GM21619 (cell line): ENCODE measurements around the gene SAMMSON.

Source experiments
- ATAC-seq: cut with Tn5 transposase; IDR thresholded peaks from one replicate; pipeline ENCODE4 v1.9.1; 2021; ENCODE audit not compliant: unreplicated experiment

Gene SAMMSON

GRCh38 chr3:70010346-70010745 is 10.8 kb downstream of the SAMMSON start:
- ATAC-seq: no peak

- ATAC-seq: no peak
These were observed 12.0 kb downstream of the SAMMSON start for GRCh38 chr3:70011582-70011981.

- ATAC-seq: no peak
These were observed 21.6 kb downstream of the SAMMSON start for GRCh38 chr3:70020906-70021660.

DNA sequence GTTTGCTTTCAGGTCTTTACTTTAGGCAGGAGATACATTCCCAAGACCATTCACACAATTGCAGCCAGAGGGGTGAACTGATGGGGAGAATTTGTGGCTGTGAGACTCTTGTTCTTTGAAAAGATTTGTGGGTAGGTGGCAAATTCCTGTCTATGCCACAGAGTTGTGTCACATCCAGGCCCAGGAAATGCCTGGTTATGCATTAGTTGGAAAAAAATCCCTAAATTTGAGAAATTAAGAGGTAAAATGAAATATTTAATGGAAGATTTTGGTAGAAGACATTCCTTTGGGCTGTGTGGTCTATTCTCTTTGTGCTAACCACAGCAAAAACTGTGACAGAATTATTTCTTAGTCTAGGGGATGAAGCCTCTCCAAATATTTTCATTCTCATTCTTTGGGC is 28.8 kb downstream of the SAMMSON start:
- no peak for ATAC-seq

DNA sequence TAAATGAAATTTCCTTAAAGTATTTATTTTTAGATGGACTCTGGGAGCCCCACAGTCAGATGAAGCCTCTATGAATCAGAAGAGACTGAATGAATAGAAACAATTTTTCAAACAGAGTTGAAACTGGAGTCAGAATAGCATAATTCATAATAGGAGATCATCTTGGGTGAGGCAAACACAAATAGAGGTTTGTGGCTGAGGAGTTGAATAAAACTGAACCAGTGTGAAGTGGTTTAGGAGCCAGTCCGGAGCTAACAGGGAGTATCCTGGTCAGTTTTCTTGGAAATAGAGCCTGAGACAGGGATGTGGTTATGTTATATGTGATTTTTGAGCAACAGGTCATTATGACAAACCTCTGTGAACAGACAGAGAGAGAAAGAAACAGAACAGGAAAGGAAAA is 39.2 kb downstream of the SAMMSON start:
- ATAC-seq: no peak

DNA sequence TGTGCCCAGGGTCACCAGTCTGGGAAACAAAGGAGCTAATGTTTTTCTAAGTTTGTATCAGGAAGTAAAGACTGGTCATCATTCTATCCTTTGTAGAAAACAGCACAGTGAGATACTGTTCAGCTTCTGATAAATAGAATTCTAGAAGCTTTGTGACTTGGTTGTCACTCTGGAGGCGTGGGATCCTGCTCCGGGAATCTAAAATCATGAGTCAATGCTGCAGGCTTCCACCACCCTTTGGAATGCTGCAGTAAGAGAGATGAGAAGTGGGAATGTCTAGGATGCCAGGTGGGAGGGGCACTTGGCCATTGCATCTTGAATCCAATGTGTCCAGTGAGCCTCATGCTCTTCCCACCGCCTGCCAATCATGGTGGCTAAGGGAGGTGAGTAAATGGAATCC is 40.9 kb downstream of the SAMMSON start:
- no peak for ATAC-seq

DNA sequence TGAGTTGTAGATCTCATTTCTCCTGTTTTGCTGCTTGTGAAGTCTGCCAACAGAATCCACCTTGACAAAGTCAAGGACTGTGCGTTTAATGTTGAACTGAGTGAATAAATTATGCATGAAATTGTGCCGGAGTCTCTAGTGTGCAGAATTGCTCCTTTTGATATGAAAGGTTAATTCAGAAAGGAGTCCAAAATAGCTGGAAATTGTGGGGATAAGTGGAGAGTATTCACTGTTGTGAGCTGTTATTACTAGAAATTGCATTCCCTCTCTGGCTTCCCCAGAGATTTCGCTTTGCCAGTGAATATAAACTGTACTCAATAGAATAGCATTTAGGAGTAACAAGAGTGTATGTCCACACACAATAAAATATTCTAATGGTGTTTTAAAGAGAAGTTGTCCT is 43.1 kb downstream of the SAMMSON start:
- ATAC-seq: no peak

DNA sequence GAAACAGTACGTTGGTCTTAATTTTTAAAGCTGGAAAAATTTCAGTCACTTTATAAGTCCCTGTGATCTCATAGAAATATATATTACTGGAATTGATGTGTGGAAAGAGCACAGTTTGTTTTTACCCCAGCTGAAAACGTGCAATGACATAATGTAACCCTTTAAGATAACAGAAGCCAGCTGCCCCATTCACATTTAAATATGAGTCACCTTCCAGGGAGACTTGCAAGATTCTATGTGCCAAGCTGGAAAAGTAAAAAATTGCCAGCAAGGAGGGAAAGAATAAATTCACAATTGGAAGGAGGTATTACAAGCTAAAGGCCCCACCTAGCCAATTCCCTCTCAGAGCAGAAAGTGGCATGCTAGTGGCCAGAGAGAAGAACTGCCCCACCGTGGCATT is 50.2 kb downstream of the SAMMSON start:
- no peak for ATAC-seq

DNA sequence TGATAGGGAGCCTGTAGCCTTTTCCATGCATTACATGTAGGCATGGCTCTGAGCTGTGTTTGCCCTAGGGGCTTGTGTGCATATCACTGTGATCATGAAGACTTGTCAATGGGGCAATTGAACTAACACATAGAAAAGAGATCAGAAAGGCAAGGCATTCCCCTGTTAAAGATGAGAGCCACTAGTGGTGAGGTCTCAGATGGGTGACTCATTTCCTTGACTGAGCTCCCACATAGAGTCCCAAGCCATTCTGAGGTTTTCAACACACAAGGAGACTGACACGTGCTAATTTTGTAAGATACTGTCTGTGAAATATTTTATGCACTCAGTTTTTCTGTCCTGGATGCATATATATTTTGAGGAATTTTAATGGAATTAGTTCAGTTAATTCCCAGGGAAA is 53.8 kb downstream of the SAMMSON start:
- ATAC-seq: no peak

DNA sequence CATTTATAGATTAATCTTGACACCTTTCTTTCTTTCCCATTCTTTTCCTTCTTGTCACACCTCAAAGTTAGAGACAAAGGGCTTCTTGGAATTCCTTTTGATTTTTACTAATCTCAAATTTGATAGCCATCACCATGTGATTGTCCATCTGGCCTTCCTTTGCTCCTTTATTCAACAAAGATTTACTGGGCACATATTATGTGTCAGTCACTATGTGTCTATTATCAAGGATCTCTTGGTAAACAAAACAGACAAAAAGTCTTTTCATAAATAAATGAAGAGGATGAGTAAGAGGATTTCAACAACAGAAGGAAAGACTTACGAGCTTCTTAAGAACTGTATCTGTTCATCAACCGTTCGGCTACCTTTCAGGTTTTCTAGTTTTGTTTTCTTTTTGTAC is 56.5 kb downstream of the SAMMSON start:
- ATAC-seq: no peak

DNA sequence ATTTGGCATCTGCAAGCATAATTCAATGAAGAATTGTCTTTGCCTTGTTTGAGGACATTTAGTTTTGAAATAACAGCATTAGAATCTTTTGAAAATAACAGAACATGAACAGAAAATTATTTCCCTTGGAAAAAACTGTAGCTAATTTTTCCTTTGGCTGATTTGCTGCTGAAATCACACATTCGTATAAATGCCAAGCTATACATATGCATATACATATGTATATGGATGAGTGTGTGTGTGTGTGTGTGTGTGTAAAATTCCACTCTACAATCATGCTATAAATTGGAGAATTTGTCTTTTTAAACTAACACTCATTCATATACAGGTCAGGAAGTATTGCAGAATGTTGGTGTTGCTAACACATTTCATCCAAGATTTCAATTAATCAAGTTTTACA is 57.9 kb downstream of the SAMMSON start:
- no peak for ATAC-seq

- no peak for ATAC-seq
These were observed 61.6 kb downstream of the SAMMSON start for GRCh38 chr3:70061096-70061495.

GRCh38 chr3:70064194-70064779 is 64.8 kb downstream of the SAMMSON start:
- ATAC-seq: no peak

DNA sequence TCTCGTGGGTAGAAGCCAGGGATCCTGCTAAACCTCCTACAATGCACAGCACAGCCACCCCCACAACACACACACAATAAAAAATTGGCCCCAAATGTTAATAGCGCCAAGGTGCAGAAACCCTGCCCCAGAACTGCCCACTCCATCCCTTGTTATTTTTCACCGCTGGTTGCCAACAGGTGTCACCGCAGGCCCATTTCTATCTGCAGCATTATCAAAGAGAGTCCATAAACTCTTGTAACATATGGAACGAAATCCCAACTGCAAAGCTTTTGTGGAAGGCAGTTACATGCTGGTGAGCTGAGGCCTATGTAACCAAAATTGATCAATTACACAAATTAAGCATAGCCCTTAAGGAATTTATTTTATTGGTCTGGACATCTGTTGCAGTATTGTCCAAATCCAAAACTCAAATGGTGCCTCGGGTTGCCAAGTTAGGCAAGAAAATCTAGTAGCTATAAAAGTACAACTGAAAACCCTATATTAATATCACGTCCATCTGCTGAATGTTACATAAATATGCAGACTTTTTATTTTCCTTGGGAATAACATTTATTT is 66.2 kb downstream of the SAMMSON start:
- no peak for ATAC-seq

- no peak for ATAC-seq
These were observed 68.5 kb downstream of the SAMMSON start for GRCh38 chr3:70067860-70068521.

DNA sequence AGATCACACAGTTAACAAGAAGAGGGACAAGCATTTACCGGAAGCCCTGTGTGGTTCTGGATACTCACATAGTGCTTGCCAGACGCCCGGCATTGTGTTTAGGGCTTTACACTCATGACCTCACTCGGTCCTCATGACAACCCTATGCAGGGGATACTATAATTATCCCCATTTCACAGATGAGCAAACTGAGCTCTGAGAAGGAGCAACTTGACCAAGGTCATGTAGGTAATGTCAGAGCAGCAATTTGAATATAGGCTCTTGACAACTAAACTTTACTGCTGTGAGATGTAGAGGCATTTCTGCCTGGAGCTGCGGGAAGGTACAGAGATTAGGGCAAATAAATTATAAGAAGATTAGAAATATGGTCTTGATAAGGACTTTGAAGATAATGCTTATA is 70.0 kb downstream of the SAMMSON start:
- no peak for ATAC-seq

GRCh38 chr3:70071138-70071537 is 71.6 kb downstream of the SAMMSON start:
- ATAC-seq: no peak

DNA sequence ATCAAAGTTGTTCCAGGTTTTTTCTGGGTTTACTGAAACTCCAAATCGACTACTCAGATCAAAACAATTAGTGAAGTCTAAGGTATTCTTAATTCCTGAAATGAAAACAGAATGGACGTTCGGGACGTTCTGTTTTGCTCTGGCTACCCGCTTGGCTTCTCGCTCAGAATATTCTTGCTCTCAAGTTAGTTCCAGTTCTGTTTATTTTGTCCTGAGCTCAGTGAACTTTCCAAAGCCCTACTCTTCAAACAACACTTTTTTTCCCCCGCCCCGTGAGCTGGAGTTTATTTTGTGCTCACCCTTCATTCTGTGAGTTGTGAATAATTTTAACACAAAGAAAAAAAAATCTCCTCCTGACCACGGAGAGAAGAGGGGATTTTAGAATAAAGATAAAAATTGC is 72.6 kb downstream of the SAMMSON start:
- ATAC-seq: no peak

DNA sequence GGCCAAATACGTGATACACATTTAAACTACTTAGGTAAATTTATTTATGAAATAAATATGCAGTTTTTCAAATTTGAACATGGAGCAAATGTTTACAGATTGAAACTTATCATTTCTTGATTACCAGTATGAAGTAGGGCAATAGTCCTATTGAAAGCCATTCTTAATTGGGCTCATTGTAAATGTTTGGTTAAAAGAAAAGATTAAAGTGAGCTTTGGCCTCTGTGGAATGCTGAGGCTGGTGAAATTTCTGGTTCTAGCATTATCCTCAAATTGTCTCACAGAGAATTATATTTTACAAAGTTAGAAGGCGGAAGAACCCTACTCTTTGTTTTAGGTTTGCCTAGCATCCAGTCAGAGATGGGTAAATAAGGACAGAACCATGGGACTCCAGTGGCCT is 73.2 kb downstream of the SAMMSON start:
- ATAC-seq: no peak

DNA sequence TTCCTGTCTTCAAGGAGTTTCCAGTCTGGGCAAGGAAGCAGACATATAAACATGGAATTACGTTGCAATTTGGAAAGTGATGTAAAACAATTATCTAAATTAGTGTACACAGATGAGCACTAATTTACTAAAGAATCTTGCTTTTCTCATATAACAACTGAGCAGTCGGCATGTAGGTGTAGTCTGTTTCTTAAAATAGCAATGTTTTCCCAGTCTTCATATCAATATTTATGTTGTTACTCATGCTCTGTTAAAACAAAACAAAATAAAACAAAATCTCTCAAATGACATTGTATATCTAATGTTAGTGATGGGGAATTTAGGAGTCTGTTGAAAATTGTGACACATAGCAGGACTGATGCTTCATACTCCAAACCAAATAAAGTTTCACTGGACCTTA is 75.6 kb downstream of the SAMMSON start:
- no peak for ATAC-seq

- ATAC-seq: no peak
These were observed 76.9 kb downstream of the SAMMSON start for GRCh38 chr3:70076396-70076795.

GRCh38 chr3:70078778-70079177 is 79.2 kb downstream of the SAMMSON start:
- no peak for ATAC-seq
